ENCODE measurements around the gene NR2C2.

The NR2C2 gene

GRCh38 chr3:14921811-14922705 is 25.3 kb upstream of the NR2C2 start:
- no peak for DNase-seq (ENCODE audit: low spot score)

DNA sequence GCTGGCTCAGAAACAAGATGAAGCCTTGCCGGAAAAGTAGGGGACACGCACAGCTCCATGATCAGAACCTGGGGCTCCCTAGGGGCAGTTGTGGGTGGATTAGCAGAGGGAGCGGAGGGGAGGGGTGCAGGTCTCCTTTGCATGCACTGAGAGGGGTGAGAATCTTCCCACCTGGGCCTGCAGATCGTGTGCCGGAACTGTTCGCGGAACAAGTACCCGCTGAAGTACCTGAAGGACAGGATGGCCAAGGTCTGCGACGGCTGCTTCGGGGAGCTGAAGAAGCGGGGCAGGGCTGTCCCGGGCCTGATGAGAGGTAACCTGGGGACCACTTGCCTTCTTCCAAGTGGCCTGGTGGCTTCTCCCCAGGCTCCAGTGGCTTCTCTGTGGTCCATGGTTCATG is 24.5 kb upstream of the NR2C2 start:
- DNase-seq (ENCODE audit: low spot score), result no peak

GRCh38 chr3:14923476-14923875 is 23.9 kb upstream of the NR2C2 start:
- DNase-seq (ENCODE audit: low spot score), result no peak

GRCh38 chr3:14925729-14926591 is 21.4 kb upstream of the NR2C2 start:
- DNase-seq (ENCODE audit: low spot score), result peak; percentile 65

DNA sequence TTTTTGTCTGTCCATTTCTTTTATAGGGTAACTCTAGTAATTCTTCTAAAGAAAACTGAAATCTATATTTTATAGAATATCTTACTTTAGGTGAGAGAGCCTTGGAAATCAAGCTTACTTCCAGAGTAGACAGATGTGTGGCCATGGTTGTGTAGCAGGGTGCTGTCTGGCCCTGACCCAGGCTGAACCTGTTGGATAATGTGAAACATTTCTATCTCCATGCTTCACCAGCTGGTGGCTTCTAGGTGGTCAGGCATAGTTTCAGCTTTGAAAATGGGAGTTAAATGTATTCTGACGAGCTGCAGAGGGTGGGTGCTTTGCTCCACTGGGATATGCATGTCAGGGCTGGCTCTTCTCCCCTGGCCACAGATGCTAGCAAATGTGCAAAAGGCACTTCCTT is 20.8 kb upstream of the NR2C2 start:
- DNase-seq (ENCODE audit: low spot score), result no peak

- DNase-seq (ENCODE audit: low spot score), result no peak
These were observed 20.1 kb upstream of the NR2C2 start for GRCh38 chr3:14927308-14927707.

DNA sequence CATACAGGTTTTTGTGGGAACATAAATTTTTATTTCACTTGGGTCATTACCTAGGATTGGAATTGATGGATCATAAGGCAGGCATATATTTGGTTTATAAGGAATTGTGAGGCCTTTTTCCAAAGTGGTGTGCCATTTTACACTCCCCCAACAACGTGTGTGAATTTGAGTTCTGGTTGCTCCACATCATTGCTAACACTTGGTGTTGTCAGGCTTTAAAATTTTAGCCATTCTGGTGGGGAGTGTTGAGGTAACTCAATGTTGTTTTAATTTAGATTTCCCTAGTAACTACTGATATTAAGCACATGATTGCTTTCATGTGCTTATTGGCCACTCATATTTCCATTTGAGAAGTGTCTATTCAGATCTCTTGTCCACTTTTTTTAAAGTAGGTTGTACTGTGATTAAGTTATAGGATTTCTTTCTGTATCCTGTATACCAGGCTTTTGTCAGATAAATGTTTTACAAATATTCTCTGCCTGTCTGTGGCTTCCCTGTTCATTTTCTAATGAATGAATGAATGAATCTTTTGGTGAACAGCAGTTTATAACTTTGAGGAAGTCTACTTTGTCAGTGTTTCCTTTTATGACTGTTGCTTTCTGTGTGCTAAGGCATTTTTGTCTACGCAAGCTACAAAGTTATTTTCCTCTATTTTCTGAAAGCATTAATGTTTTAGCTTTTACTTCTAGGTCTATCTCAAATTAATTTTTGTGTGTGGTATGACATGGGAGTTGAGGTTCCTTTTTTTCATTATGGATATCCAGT is 17.9 kb upstream of the NR2C2 start:
- no peak for DNase-seq (ENCODE audit: low spot score)

GRCh38 chr3:14933820-14934425 is 13.5 kb upstream of the NR2C2 start:
- no peak for DNase-seq (ENCODE audit: low spot score)

DNA sequence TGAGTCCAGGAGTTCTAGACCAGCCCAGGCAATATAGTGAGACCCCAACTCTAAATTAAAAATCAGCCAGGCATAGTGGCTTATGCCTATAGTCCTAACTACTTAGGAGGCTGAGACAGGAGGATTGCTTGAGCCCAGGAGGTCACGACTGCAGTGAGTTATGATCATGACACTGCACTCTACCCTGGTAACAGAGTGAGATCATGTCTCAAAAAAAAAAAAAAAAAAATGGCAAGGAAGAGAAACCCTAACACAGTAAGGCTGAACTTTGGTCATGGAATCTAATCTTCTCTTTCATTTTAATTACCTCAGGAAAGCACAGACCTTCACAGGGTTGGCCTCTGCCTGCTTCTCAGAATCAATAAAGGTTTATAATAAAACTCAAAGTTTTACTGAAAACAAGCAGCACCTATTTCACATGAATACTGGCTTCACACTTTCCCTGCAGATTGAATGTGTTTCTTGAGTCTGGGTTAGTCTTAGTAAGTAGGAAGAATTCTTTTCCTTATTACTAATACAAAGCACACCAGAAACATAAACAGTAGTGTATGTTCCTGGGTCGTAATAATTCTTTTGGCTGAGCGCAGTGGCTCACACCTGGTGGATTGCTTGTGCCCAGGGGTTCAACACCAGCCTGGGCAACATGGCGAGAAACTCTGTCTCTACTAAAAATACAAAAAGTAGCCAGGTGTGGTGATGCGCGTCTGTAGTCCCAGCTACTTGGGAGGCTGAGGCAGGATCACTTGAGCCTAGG is 11.6 kb upstream of the NR2C2 start:
- no peak for DNase-seq (ENCODE audit: low spot score)

GRCh38 chr3:14938954-14939353 is 8.4 kb upstream of the NR2C2 start:
- DNase-seq (ENCODE audit: low spot score), result no peak

- no peak for DNase-seq (ENCODE audit: low spot score)
These were observed 5.5 kb upstream of the NR2C2 start for GRCh38 chr3:14941871-14942270.

DNA sequence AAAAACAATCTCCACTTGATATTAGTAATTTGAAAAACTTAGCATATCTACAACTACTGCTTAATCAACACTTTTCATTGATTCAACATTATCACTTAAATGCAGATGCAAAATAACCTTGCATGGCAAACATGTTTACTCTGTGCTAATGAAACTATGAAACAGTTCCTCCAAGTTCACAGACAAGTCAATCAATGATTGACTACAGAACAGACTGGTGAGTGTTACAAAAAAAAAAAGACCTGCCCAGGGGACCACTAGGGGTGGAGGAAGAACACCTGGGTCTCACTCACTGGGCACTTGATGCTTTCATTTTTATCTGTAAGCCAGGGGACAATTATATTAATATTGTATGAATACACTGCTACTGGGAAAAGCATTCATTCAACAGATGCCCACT is 4.3 kb upstream of the NR2C2 start:
- DNase-seq (ENCODE audit: low spot score), result peak; percentile 65

DNA sequence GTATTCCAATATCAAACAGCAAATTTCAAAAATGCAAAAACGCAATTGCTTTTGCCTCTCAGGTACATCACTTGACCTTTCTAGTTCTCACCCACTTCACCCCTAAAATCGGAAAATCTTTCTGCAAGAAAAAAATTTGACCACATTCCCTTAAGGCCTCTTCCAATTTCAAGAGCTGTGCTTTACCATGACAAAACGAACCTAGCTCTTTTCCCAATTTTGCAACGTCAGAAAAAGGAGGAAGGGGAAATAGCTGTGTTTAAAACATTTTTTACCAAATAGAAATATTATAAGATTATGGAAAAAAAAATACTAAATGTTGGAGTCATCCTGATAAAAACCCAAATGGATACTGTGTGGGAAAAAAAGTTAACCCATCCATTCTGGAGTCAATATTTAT is 1.1 kb upstream of the NR2C2 start:
- DNase-seq (ENCODE audit: low spot score), result no peak

GRCh38 chr3:14946739-14947099 is 664 bp upstream of the NR2C2 start:
- no peak for DNase-seq (ENCODE audit: low spot score)

DNA sequence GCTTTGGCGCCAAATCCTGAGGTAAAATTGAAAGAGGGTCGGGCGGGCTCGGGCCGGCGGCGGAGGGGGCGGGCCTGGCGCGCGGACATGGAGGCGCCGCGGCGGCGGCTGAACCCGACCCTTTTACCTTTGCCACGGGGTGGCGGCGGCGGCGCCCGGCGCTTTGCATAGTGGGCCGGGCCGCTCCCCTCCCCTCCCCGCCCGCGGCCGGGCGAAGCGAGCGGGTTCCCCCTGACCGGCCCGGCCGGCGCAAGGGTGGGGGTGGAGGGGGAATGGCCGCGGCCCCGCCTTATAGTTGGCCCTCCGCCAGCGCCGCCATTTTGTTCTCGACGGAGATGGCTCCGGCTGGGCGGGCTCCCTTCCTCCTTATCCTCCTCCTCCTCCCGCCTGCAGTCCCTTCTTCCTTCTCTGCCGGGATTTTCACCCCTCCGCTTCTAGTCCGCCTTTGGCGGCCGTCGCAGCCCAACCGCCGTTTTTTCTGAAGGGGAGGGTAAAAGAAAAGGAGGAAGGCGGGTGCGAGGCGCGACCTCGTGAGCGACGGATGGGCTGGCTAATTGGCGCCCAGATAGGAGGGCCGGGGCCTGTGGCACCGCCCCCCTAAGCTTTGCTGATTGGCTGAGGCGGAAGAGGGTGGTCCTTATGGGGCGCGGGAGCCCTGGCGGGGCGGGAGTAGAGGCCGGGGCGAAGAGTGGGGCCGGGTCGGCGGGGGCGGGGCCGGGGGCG is 664 bp downstream of the NR2C2 start:
- DNase-seq (ENCODE audit: low spot score), result peak; percentile 97

GRCh38 chr3:14948609-14949038 is 1.2 kb downstream of the NR2C2 start:
- no peak for DNase-seq (ENCODE audit: low spot score)

GRCh38 chr3:14949126-14949525 is 1.7 kb downstream of the NR2C2 start:
- peak; percentile 29 for DNase-seq (ENCODE audit: low spot score)

DNA sequence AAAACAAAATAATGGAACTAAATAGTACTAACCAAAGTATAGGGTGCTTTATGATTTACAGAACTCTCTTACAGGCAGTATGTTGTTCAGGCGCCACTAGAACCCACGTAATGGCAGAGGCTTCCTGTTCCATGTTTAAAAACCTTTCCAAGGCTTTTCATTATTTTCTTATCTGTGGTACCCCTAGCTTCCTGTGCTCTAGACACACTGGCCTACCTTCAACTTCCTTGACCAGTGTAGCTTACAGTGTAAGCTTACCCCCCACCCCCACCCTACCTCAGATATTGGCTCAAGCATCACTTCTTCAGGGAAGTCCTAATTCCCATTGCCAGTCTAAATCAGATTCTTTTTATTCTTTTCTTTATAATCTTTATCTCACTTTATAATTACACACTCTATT is 2.9 kb downstream of the NR2C2 start:
- no peak for DNase-seq (ENCODE audit: low spot score)

DNA sequence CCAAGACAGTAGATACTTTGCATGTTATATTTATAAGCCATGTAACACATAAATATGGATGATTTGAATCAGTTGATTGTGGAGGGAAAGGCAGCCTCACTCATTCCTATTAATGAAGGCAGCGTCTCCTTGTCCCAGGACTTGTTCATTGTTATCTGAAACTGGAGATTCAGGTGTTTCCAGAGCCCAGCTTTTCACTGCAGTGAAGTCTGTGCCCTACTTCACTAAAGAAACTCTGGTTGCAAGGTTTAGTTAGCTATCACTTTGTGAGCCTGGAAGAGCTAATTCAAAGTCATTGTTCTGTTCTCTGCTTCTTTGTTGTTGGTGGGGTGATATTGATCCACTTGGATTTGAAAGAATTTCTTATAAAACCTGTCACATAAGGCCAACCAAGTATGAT is 9.8 kb downstream of the NR2C2 start:
- DNase-seq (ENCODE audit: low spot score), result no peak

- no peak for DNase-seq (ENCODE audit: low spot score)
These were observed 10.5 kb downstream of the NR2C2 start for GRCh38 chr3:14957925-14958324.
